Left ventricle myocardium inferior (tissue), 1 donor: Measurements from ENCODE around the gene EMID1. TPM values are rescaled to one million over a fixed set of nuclear protein-coding genes. Genes with fewer than 3 reads are reported as not detected.

Experiments used
- DNase-seq: peaks from one replicate; pipeline ENCODE4 v3.0.0-alpha.2; 2020
- H3K27ac ChIP-seq: fragments of 200-600 bp; replicated peaks from 2 replicates; pipeline ENCODE4 v1.8.0; 2021
- H3K27me3 ChIP-seq: fragments of 200-600 bp; 2 replicates; pipeline ENCODE4 v1.8.0; 2021; ENCODE audit warnings: low read depth
- H3K36me3 ChIP-seq: fragments of 200-600 bp; 2 replicates; pipeline ENCODE4 v1.8.0; 2021
- H3K4me1 ChIP-seq: fragments of 200-600 bp; 2 replicates; pipeline ENCODE4 v1.8.0; 2021
- H3K4me3 ChIP-seq: fragments of 200-600 bp; 2 replicates; pipeline ENCODE4 v1.8.0; 2021; ENCODE audit warnings: mild to moderate bottlenecking, moderate library complexity
- H3K9me3 ChIP-seq: fragments of 200-600 bp; replicated peaks from 2 replicates; pipeline ENCODE4 v1.8.0; 2021
- CTCF ChIP-seq: fragments of 200-600 bp; IDR thresholded peaks from 2 replicates; pipeline ENCODE4 v1.8.0; 2021; ENCODE audit warnings: antibody characterized with exemption, mild to moderate bottlenecking, borderline replicate concordance
- intact Hi-C: fragments of 100-400 bp; cut with micrococcal nuclease; formaldehyde crosslinking; loops from one replicate; pipeline ENCODE4 v1.11.0; 2022
- total RNA-seq: library from RNA; stranded (reverse); fragmentation: NEBNext Ultra II Directional; extraction: Animal tissue kit (Norgen Biotek cat#: 25700); gene quantifications from one replicate; pipeline ENCODE4 v1.2.1, GENCODE V29; 2021
- donor health status: DM: no; HTN: yes; CAD: no; lungs with severe emphysema.

EMID1 gene
- total RNA-seq, 1 donor from 2014 or later, result 0.74 TPM

- H3K9me3 ChIP-seq, result no peaks in the 10 kb centered on the region
- H3K36me3 ChIP-seq, result no peaks in the 10 kb centered on the region
- peak; percentile 86 for TF ChIP-seq CTCF
- no peaks in the 10 kb centered on the region for H3K27me3 ChIP-seq
- peak within 1 kb of the TSS; percentile 97 for H3K27ac ChIP-seq
- peaks cover 69% of the 10 kb centered on the region for H3K4me1 ChIP-seq
- peak; percentile 90 for DNase-seq
- peak within 1 kb of the TSS; percentile 94 for H3K4me3 ChIP-seq
- intact Hi-C loops, result no loop called here
These were observed 100.6 kb downstream of the EMID1 start, which contains the start of gene GAS2L1 for GRCh38 chr22:29306175-29306834. Gene GAS2L1, plus strand, starts transcription at chr22:29306650. Its CDS starts 1,456 bp downstream, at chr22:29308106.

- no peaks in the 10 kb centered on the region for H3K36me3 ChIP-seq
- peak; percentile 88 for DNase-seq
- H3K27me3 ChIP-seq, result no peaks in the 10 kb centered on the region
- intact Hi-C loops, result no loop called here
- H3K9me3 ChIP-seq, result no peaks in the 10 kb centered on the region
- peak overlapping the region; percentile 94 for H3K4me3 ChIP-seq
- no peak for TF ChIP-seq CTCF
- H3K4me1 ChIP-seq, result peaks cover 76% of the 10 kb centered on the region
- H3K27ac ChIP-seq, result peak overlapping the region; percentile 97
These were observed 101.3 kb downstream of the EMID1 start for GRCh38 chr22:29306835-29307595.

- H3K9me3 ChIP-seq, result no peaks in the 10 kb centered on the region
- no peaks in the 10 kb centered on the region for H3K36me3 ChIP-seq
- peak overlapping the region; percentile 94 for H3K4me3 ChIP-seq
- H3K27ac ChIP-seq, result peak overlapping the region; percentile 97
- H3K27me3 ChIP-seq, result no peaks in the 10 kb centered on the region
- no peak for TF ChIP-seq CTCF
- intact Hi-C loops, result no loop called here
- no peak for DNase-seq
- H3K4me1 ChIP-seq, result peaks cover 78% of the 10 kb centered on the region
These were observed 102.0 kb downstream of the EMID1 start for GRCh38 chr22:29307596-29308147.

GRCh38 chr22:29308148-29308790, 102.6 kb downstream of the EMID1 start:
- Histone ChIP-seq H3K4me3 (peak overlapping the region; percentile 94), H3K27me3 (peaks cover under 1% of the 10 kb centered on the region), H3K36me3 (no peaks in the 10 kb centered on the region), H3K27ac (peak overlapping the region; percentile 97), H3K4me1 (peaks cover 78% of the 10 kb centered on the region), H3K9me3 (no peaks in the 10 kb centered on the region)
- no peak for TF ChIP-seq CTCF
- no peak for DNase-seq
- intact Hi-C loops, result no loop called here

- H3K27me3 ChIP-seq, result peaks cover 7% of the 10 kb centered on the region
- intact Hi-C loops, result no loop called here
- no peak for DNase-seq
- peak overlapping the region; percentile 94 for H3K4me3 ChIP-seq
- peaks cover 81% of the 10 kb centered on the region for H3K4me1 ChIP-seq
- no peak for TF ChIP-seq CTCF
- no peaks in the 10 kb centered on the region for H3K36me3 ChIP-seq
- no peaks in the 10 kb centered on the region for H3K9me3 ChIP-seq
- H3K27ac ChIP-seq, result peak overlapping the region; percentile 97
These were observed 103.1 kb downstream of the EMID1 start for GRCh38 chr22:29308791-29309262.
